Smooth muscle cell (in vitro differentiated cells): ENCODE results near the gene SLC25A21. TPM values are rescaled to one million over a fixed set of nuclear protein-coding genes. Genes with fewer than 3 reads are reported as not detected.
A peak's percentile ranks its signal among the peaks of the same experiment; 100 is the strongest.

Source experiments
- DNase-seq: peaks from one replicate; lab custom pipeline; 2025; ENCODE audit not compliant: unreplicated experiment; lab: John Stamatoyannopoulos, UW
- H2AFZ ChIP-seq: fragments of 200-600 bp; sonication (generic); 2 replicates; pipeline ENCODE4 v1.6.0; 2016; ENCODE audit warnings: antibody characterized with exemption, low read depth, mild to moderate bottlenecking
- H3F3A ChIP-seq: fragments of 200-600 bp; sonication (generic); 2 replicates; pipeline ENCODE4 v1.6.0; 2017; ENCODE audit warnings: antibody characterized with exemption, low read depth
- H3K27ac ChIP-seq: fragments of 200-600 bp; sonication (generic); 2 replicates; pipeline ENCODE4 v1.5.1; 2016; ENCODE audit warnings: low read depth, mild to moderate bottlenecking
- H3K27me3 ChIP-seq: fragments of 200-600 bp; sonication (generic); 2 replicates; pipeline ENCODE4 v1.6.1; 2016; ENCODE audit warnings: low read depth, mild to moderate bottlenecking
- H3K36me3 ChIP-seq: fragments of 200-600 bp; sonication (generic); 2 replicates; pipeline ENCODE4 v1.5.1; 2016; ENCODE audit warnings: low read depth
- H3K4me1 ChIP-seq: fragments of 200-600 bp; sonication (generic); 2 replicates; pipeline ENCODE4 v1.5.1; 2016; ENCODE audit warnings: low read depth
- H3K4me2 ChIP-seq: fragments of 200-600 bp; sonication (generic); 2 replicates; pipeline ENCODE4 v1.6.0; 2016; ENCODE audit warnings: mild to moderate bottlenecking
- H3K4me3 ChIP-seq: fragments of 200-600 bp; sonication (generic); 2 replicates; pipeline ENCODE4 v1.5.1; 2016; ENCODE audit warnings: mild to moderate bottlenecking
- H3K79me2 ChIP-seq: fragments of 200-600 bp; sonication (generic); 2 replicates; pipeline ENCODE4 v1.6.0; 2016; ENCODE audit warnings: low read depth, mild to moderate bottlenecking
- H3K9ac ChIP-seq: fragments of 200-600 bp; sonication (generic); 2 replicates; pipeline ENCODE4 v1.6.0; 2016; ENCODE audit warnings: low read depth
- H3K9me3 ChIP-seq: fragments of 200-600 bp; sonication (generic); replicated peaks from 2 replicates; pipeline ENCODE4 v1.5.1; 2016; ENCODE audit warnings: low read depth
- H4K20me1 ChIP-seq: fragments of 200-600 bp; sonication (generic); 2 replicates; pipeline ENCODE4 v1.6.0; 2016; ENCODE audit warnings: low read depth
- CTCF ChIP-seq: fragments of 200-600 bp; sonication (generic); IDR thresholded peaks from 2 replicates; pipeline ENCODE4 v1.5.1; 2017; ENCODE audit warnings: borderline replicate concordance, mild to moderate bottlenecking, antibody characterized with exemption; ENCODE audit not compliant: insufficient read depth, poor library complexity, severe bottlenecking
- WGBS: methylation state at CpG from one replicate; pipeline ENCODE4 v1.1.7; 2016; ENCODE audit warnings: low lambda C conversion rate; 5-methylcytosine and 5-hydroxymethylcytosine counted together
- microRNA-seq: library from miRNA; unstranded; fragments of <30 nt; microRNA quantifications from one replicate; pipeline ENCODE4, GENCODE V29; 2016; ENCODE audit warnings: borderline number of aligned reads
- polyA plus RNA-seq: library from polyadenylated mRNA; unstranded; fragments of >200 nt; fragmentation: Nextera tagmentation; extraction: Ambion mirVana; gene quantifications from 2 replicates; pipeline ENCODE4 v1.2.1, GENCODE V29; 2016
- small RNA-seq: library from RNA; depleted of rRNA; stranded (forward); fragments of <200 nt; gene quantifications from one replicate; pipeline ENCODE3, GENCODE V24; 2014
- total RNA-seq: library from RNA; depleted of rRNA; stranded (reverse); fragments of >200 nt; gene quantifications from 2 replicates; pipeline ENCODE4 v1.2.3, GENCODE V29; 2014

SLC25A21 gene
- total and polyA plus RNA-seq, 2 experiments from 2014 or later: 1.1 TPM; not detected in 1

- no peak for DNase-seq
- Histone ChIP-seq H3K79me2 (no peaks in the 10 kb centered on the region), H4K20me1 (no peaks in the 10 kb centered on the region), H3K27ac (no peak overlapping the region), H3K4me2 (peak overlapping the region; percentile 92), H3K27me3 (peaks cover 98% of the 10 kb centered on the region), H3K4me1 (peaks cover 11% of the 10 kb centered on the region), H3K4me3 (peak overlapping the region; percentile 48), H3F3A (no peaks in the 10 kb centered on the region), H3K9ac (no peak overlapping the region), H3K9me3 (no peaks in the 10 kb centered on the region), H2AFZ (peak overlapping the region; percentile 81), H3K36me3 (no peaks in the 10 kb centered on the region)
- no peak for TF ChIP-seq CTCF
- 4% methylated on average over 33 of the region's 34 CpGs for WGBS
Measured at GRCh38 chr14:36647417-36647823, 525.0 kb downstream of the SLC25A21 start.

GRCh38 chr14:36646664-36647416, 525.6 kb downstream of the SLC25A21 start:
- Histone ChIP-seq H4K20me1 (no peaks in the 10 kb centered on the region), H3K9me3 (no peaks in the 10 kb centered on the region), H3K79me2 (no peaks in the 10 kb centered on the region), H3K27ac (no peak overlapping the region), H2AFZ (no peak overlapping the region), H3K27me3 (peaks cover 98% of the 10 kb centered on the region), H3F3A (no peaks in the 10 kb centered on the region), H3K4me1 (peaks cover 11% of the 10 kb centered on the region), H3K4me2 (peak overlapping the region; percentile 92), H3K36me3 (no peaks in the 10 kb centered on the region), H3K9ac (no peak overlapping the region), H3K4me3 (peak overlapping the region; percentile 48)
- TF ChIP-seq CTCF: no peak
- DNase-seq: no peak
- 5% methylated on average over 55 of the region's 55 CpGs for whole genome bisulfite sequencing

GRCh38 chr14:36633580-36633979, 538.8 kb downstream of the SLC25A21 start:
- Histone ChIP-seq H3K79me2 (no peaks in the 10 kb centered on the region), H2AFZ (no peak overlapping the region), H3K4me2 (no peak overlapping the region), H3K9me3 (no peaks in the 10 kb centered on the region), H4K20me1 (no peaks in the 10 kb centered on the region), H3K4me3 (no peak overlapping the region), H3K36me3 (no peaks in the 10 kb centered on the region), H3F3A (no peaks in the 10 kb centered on the region), H3K27me3 (peaks cover 38% of the 10 kb centered on the region), H3K9ac (no peak overlapping the region), H3K27ac (no peak overlapping the region), H3K4me1 (no peaks in the 10 kb centered on the region)
- 80% methylated on average over 3 of the region's 3 CpGs for WGBS
- no peak for TF ChIP-seq CTCF
- DNase-seq: no peak

Small RNAs within 50 kb of the gene (microRNA-seq; reads per million reads assigned to microRNA genes)
- gene MIR4503: not detected

Small RNAs within 50 kb of the gene (small RNA-seq; reads per million reads assigned to genes)
- not detected for gene MIR4503
- not detected for gene RNU6-273P

Other genes with a start within 250 kb of the SLC25A21 start
- 5.1 and 17.5 TPM in 2 replicates for gene MIPOL1, start 25.3 kb upstream of the SLC25A21 start, total RNA-seq
- gene MIPOL1, start 25.3 kb upstream of the SLC25A21 start, polyA plus RNA-seq: 2.6 and 3.2 TPM in 2 replicates